Peyer's patch (tissue), 4 donors: ENCODE results near the gene FOXA3.

Experiments used
- CTCF ChIP-seq, 6 experiments: fragments of 450-650 bp in 4 of 6; fragments of 200-600 bp in 2 of 6; sonication (generic) in 1 of 6; IDR thresholded peaks; one replicate each; pipeline ENCODE4 v1.5.1; 2017 to 2019; ENCODE audit warnings: antibody characterized with exemption in 6 of 6, mild to moderate bottlenecking in 3 of 6, moderate library complexity in 1 of 6
- POLR2A ChIP-seq, 2 donors: fragments of 450-650 bp; IDR thresholded peaks; one replicate each; pipeline ENCODE4 v1.5.1; 2017; ENCODE audit warnings: antibody characterized with exemption in 2 of 2, mild to moderate bottlenecking in 2 of 2, moderate library complexity in 2 of 2

DNA sequence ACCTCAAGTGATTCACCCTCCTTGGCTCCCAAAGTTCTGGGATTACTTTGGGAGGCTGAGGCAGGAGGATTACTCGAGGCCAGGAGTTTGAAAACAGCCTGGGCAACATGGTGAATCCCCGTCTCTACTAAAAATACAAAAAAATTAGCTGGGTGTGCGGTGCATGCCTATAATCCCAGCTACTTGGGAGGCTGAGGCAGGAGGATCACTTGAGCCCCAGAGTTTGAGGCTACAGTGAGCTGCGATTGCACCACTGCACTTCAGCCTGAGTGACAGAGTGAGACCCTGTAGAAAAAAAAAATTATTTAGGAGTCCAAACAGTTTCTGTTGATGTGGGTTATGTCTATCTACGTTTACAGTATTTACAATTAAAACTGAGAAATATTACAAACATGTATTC is 6.7 kb downstream of the FOXA3 start:
- TF ChIP-seq CTCF (IDR thresholded peaks at IDR 0.05), result no peak
- no peak for TF ChIP-seq POLR2A (IDR thresholded peaks at IDR 0.05)
